ENCODE data around the gene SLC9A5.

Gene SLC9A5

DNA sequence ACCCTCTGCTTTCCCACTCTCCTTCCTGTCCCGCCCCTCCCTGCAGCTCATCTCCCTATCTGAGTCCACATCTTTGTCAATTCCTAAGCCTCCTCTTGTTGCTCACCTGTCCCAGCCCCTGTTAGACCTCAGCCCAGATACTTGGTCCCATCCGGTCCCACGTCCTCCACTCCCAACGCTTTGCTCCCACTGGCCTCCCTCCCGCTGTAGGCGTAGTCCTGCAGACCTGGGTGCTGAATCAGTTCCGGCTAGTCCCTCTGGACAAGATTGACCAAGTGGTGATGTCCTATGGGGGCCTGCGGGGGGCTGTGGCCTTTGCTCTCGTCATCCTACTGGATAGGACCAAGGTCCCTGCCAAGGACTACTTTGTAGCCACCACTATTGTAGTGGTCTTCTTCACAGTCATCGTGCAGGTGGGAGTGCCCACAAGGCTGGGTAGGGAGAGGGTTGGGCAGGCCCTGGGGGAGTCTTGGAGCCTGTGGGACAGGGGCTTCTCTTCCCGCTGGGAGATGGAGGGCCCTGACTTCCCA, 8.0 kb downstream of the SLC9A5 start:
- no peak for DNase-seq (ENCODE audit: low read depth in 2 of 2)

DNA sequence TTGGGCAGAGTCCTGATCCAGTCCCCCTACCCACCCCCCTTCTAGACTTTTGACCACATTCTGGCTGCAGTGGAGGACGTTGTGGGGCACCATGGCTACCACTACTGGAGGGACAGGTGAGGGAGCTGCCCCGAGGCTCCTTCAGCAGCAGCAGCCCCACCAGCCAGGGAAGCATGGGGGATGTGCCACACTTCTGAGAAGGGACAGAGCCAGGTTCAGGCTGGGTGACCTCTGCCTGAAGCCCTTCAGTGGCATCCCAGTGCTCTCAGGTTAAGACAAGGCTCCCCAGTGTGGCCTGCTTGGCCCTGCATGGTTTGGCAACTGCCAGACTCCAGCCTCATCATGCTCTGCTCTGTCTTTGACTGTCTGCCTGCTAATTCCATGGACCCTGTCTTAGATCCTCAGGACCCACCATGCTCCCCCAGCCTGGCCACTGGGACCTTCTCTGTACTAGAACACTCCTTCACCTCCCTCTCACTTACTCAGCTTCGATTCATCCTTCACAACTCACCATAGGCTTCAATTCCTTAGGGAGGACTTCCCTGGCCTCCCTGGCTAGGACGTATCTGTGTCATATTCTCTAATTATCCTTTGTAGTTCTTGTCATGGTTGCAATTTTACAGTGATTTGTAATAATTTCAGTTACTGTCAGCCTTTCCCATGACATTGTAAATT, 8.8 kb downstream of the SLC9A5 start:
- DNase-seq (ENCODE audit: low read depth in 2 of 2), result no peak

DNA sequence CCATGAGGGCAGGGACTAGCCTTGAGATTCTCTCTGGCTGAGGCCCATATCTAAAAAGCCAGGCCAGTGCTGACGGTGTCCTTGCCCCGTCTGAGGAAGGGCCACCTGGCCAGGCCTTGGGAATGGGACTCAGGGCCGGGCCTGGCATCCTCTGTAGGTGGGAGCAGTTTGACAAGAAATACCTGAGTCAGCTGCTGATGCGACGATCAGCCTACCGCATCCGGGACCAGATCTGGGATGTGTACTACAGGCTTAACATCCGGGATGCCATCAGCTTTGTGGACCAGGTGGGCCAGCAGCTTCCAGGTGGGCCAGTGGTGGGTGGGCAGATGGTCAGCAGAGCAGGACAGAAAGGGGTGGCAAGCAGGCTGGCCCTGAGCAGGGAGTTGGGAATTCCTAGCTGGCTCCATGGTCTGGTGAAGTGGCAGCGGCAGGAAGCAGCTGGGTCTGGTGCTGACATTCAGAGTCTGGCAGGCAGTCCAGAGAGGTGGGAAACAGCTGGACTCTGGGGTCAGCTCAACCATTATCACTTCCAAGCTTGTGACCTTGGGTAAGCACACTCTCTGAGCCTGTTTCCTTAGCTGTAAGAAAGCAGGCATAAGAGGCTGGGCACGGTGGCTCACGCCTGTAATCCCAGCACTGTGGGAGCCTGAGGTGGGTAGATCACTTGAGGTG, 9.5 kb downstream of the SLC9A5 start:
- DNase-seq (ENCODE audit: low read depth in 2 of 2), result no peak

DNA sequence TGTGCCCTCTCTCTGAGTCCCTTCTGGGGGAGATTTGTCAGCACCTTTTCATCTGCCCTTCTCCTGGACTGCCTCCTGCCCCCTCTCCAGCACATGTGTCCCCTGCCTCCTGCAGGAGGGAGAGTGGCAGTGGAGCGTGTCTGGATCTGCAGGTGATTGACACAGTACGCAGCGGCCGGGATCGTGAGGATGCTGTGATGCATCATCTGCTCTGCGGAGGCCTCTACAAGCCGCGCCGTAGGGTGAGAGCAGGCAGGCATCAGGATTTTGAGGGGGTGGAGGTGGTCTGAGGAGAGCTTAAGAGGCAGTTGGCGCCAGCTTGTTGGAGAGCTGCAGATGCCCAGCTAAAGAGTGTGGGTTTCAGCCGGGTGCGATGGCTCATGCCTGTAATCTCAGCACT, 10.9 kb downstream of the SLC9A5 start:
- DNase-seq (ENCODE audit: low read depth in 2 of 2), result no peak

DNA sequence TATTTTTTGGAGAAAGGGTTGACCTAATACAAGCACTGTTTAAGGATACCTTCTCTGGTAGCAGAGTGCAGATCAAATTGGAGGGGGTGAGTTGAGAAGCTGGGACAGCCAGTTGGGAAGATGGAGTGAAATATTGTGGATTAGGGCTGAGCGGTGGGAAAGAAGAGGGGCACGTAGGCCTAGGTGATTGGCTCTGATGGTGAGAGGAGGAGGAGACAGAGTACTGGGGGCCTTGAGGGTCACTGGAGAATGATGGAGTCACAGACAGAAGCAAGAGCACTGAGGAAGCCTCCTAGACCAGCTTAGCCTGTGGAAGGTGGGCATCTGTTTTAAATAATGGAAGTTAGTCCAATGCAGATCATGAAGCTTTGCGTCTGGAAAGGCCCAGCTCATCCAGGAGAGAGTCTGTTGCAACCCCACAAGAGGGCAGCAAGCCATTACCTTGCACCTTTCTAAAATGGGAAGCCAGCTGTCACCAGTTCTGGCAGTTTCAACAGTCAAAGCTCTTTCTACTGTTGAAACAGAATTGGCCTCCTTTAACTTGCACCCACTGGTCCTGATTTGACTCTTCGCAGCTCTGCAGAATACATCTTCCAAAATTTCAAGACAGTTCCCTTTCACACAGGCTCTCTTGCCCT, 11.8 kb downstream of the SLC9A5 start:
- DNase-seq (ENCODE audit: low read depth in 2 of 2), result no peak

DNA sequence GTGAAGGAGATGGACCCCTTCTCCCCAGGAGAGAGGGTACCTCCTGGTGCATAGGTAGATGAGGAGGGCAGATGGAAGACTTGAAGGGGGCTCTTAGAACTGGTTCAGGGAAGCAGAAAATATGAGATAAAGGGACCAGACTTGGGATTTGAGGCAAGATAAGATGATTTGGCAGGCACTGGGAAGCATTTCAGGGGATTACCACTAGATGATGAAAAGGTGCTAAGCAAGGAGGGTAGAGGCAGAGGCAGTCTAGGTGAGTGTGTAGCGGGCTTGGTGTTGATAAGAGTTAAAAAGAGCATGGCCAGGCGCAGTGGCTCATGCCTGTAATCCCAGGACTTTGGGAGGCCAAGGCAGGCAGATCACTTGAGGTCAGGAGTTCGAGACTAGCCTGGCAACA, 14.4 kb downstream of the SLC9A5 start:
- DNase-seq (ENCODE audit: low read depth in 2 of 2), result no peak

DNA sequence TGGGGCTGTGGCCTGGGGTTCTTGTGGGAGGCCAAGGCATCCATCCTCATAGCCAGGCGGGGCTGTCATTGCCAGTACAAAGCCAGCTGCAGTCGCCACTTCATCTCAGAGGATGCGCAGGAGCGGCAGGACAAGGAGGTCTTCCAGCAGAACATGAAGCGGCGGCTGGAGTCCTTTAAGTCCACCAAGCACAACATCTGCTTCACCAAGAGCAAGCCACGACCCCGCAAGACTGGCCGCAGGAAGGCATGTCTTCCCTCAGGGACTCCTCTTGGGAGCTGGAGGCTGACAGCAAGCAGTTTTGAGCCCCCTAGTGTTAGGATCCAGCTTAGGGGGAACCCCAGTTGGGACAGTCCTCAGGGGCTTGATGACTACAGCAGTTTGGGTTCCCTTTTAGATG, 15.5 kb downstream of the SLC9A5 start:
- no peak for DNase-seq (ENCODE audit: low read depth in 2 of 2)

DNA sequence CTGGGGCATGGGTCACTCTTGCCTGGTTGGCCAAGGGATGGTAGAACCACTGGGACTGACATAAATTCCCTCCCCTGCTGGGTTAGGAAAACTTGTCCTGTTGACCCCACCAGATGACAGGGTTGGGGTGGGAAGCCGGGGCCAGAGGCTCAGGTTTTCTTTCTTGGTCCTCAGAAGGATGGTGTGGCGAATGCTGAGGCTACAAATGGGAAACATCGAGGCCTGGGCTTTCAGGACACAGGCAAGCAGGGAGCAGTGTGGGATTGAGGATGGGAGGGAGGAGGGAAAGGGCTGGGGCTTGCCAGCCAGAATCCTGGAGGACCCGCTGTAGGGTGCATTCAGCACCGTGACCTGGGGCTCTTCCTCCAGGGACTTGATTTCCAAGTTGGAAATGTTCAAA, 16.1 kb downstream of the SLC9A5 start:
- no peak for DNase-seq (ENCODE audit: low read depth in 2 of 2)

DNA sequence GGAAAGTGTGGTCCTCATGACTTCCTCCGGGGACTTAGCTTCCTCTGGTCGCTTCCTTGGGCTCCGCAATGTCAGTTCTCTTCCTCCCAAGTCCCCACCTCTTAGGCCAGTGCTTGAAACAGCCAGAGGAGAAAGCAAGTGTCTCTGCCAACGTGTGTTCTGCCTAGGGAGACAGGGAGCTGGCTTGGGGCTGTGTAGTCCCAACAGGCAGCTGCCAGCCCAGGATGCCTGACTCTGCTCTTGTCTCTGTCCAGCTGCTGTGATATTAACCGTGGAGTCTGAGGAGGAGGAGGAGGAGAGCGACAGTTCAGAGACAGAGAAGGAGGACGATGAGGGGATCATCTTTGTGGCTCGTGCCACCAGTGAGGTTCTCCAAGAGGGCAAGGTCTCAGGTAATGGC, 17.1 kb downstream of the SLC9A5 start:
- no peak for DNase-seq (ENCODE audit: low read depth in 2 of 2)

DNA sequence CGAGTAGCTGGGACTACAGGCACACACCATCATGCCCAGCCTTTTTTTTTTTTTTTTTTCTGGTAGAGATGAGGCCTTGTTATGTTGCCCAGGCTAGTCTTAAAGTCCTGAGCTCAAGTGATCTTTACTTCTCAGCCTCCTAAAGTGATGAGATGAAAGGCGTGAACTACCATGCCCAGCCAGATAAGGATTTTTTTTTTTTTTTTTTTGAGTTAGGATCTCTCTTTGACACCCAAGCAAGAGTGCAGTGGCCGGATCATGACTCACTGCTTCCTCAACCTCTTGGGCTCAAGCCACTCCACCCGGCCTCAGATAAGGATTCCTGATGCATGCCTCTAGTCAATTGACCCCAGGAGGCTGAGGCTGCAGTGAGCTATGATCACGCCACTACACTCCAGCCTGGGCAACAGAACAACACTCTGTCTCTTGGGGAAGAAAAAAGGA, 19.4 kb downstream of the SLC9A5 start:
- DNase-seq (ENCODE audit: low read depth in 2 of 2), result no peak

DNA sequence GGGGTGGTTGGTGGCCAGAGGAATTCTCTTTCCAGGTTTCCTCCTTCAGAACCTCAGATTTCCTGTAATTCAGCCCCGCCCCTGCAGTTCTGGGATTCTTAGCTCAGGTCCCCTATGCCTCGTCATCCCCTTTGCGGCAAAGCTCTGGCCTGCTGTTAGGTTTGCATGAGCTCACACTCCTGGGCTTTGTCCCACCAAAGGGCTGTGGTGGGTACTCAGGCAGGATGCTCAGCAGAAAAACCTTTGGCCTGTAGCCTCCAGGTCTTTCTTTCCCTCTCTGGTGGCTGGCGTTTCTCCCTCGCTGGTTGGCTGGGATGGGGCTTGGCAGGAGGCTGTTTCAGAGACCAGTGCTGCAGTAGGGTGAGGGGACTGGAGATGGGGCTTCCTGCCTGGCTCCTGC, 21.0 kb downstream of the SLC9A5 start:
- DNase-seq (ENCODE audit: low read depth in 2 of 2), result no peak

DNA sequence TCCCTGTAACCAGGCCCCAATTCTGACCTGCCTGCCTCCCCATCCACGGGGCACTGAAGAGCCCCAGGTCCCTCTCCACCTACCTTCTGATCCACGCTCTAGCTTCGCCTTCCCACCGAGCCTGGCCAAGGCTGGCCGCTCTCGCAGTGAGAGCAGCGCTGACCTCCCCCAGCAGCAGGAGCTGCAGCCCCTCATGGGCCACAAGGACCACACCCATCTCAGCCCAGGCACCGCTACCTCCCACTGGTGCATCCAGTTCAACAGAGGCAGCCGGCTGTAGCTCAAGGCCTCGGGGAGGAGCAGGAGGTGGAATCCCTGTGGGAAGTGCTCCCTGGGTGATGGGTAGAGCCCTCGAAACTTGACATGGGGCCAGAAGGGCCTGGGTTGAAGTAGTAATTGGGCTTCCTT, 22.2 kb downstream of the SLC9A5 start:
- DNase-seq (ENCODE audit: low read depth in 2 of 2), result no peak

DNA sequence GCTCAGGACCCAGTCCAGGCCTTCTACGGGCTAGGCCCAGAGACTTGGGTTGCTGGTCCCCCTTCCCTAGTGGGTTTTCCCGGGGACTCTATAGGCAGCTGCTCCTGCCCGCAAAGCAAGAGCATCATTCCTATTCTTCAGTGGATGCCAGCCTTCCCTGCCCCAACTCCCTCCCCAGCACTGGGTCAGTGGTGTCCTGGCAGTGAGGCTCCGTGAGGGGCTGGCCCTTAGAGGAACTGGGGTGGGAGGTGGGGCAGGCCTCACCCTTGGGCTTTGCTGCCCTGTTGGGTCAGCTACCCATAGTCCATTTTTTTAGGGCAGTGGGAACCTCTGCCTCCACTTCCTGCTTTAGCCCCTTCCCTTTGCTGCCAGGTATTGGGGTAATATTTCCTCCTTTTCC, 22.7 kb downstream of the SLC9A5 start:
- DNase-seq (ENCODE audit: low read depth in 2 of 2), result no peak

DNA sequence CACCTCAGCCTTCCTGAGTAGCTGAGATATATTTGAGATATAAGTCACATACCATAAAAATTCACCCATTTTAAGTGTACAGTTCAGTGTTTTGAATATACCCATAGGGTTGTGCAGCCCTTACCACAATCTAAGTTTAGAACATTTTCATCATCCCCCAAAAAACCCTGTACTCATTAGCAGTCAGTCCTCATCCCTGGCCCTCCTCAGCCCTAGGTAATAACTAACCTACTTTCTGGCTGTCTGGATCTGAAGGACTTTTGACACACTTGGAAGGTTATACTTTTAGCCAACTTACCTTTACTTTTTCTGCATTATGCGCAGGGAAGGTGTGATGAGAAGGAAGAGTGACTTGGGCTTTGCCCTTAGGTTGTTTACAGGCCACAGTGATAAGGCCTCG, 26.5 kb downstream of the SLC9A5 start:
- DNase-seq (ENCODE audit: low read depth in 2 of 2), result no peak

DNA sequence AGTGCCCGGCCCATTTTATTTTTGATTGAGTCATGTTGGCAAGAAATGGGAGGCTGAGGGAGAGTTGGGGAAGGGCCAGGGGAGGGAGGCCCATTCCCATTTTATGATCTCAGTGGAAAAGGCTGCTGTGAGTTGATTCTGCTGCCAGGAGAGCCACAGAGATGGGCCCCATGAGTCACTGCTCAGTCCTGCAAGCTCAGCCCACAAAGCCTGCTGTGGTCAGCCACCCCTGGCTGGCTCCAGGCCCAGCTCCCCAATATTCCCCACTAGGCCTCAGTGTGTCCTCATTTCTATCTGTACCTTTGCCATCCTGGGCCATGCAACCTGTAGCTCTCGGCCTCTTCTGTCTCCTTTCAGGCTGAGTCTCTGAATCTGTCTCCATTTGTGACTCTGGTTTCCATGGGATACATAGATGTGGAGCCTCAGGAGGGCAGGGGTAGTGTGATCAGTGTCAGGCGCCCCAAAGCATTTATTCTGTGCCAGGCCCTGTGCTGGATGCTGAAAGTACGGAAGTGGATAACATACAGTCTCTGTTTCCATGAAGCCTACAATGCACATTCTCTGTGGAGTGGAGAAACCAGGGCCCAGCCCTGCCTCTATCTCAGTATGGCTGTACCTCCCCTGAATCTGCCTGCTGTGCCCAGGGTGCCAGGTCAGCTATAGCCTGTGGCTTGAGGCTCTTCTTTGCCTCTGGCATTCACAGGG, 28.7 kb downstream of the SLC9A5 start:
- peak; percentile 24 to 31 for DNase-seq (ENCODE audit: low read depth in 2 of 2)

DNA sequence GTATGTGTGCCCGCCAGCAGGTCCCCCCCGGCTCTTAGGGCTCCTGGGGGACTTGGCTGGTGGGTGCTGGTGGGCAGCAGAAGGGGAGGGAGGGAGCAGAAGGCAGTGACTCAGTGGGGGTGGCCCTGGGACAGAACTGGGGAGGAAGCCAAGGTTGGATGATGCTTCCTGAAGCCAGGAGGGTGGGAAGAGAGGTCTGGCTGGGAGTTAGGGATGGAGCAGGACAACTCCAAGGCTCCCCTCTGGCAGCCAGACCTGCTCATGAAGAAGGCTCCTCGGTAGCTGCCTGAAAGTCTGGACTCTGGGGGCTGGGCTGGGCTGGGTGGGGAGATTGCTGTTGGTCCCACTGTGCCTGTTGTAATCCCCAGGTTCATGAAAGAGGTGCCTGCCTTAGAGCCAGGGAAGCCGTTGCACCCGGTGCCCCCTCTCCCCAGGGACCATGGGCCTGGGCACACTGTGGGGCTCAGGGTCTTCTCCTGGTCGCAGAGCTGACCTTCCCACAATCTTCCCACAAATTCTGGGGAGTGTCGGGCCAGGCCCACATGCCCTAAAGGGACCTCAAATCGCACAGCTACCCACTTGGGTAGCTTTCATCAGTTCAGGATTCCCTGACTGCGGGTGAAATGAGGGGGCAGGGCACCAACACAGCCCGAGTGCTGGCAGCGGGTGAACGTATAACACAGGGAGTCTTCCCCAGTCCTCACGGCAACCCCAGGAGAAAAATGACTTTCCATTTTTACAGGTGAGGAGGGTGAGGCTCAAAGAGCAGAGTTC, 29.4 kb downstream of the SLC9A5 start:
- DNase-seq (ENCODE audit: low read depth in 2 of 2), result no peak

DNA sequence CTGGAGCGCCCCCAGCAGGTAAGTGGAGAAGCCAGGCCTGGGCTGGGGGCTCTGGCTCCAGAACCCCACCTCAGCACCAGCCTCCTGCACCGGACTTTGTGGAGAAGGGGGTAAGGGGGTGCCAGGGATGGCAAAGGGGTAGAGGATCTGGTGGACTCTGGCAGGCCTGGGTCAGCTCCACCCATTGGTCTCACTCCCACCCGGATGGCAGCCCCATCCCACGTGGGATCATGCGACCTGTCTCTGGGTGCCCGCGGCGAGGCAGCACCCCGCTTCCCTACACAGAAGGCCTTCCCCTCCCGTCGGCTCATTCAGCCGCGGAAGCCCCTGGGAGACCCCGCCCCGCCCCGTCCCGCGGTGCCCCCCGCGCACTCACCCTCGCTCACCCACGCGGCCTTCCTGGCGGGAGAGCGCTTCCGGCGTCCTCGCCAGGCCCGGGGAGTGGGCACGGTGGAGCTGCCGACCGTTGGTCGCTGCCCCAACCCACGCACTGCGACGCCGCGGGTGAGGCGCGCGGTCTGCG, 30.1 kb downstream of the SLC9A5 start:
- DNase-seq (ENCODE audit: low read depth in 2 of 2), result peak in 1 of 2 donors; percentile 50

DNA sequence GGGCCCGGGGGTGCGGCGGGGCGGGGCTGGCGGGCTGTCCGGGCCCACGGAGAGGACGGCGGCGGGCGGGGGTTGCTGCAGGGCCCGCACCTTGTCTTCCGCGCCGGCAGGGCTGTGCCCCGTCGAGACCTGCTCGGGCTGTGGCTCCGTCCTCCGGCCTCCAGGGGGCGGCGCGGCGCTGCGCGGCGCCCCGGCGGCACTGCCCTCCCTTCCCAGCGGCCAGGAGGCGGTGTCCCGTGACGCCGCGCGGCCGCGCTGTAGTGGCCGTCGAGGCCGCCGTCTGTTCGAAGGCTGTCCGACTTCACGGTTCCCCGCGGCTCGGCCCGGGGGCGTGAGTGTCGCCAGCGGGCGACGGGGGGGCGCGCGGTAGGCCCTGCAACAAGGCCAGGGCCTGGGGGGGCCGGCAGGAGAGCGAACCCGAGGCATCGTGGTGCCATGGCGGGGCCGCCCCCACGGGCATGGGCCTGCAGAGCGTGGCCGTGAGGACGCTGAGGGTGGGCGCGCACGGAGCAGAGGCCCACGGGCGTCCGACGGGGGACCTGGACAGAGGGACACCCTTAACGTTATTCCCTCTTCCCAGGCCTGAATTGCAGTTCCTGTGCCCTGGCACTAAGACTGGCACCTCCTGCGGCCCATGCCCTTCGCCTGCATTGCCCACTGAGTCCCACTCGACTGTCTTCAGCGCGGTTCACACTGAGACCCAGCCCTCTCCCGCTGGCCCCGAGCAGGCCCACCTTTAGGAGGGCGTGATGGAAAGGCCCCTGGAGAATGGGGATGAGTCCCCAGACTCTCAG, 30.7 kb downstream of the SLC9A5 start, which contains the start of gene PLEKHG4:
TSS of gene PLEKHG4 (plus strand) at position 237 of the 794 bp plus-strand sequence. CDS start at position 750, 513 bp downstream.
- DNase-seq (ENCODE audit: low read depth in 2 of 2), result peak; percentile 77 to 80

DNA sequence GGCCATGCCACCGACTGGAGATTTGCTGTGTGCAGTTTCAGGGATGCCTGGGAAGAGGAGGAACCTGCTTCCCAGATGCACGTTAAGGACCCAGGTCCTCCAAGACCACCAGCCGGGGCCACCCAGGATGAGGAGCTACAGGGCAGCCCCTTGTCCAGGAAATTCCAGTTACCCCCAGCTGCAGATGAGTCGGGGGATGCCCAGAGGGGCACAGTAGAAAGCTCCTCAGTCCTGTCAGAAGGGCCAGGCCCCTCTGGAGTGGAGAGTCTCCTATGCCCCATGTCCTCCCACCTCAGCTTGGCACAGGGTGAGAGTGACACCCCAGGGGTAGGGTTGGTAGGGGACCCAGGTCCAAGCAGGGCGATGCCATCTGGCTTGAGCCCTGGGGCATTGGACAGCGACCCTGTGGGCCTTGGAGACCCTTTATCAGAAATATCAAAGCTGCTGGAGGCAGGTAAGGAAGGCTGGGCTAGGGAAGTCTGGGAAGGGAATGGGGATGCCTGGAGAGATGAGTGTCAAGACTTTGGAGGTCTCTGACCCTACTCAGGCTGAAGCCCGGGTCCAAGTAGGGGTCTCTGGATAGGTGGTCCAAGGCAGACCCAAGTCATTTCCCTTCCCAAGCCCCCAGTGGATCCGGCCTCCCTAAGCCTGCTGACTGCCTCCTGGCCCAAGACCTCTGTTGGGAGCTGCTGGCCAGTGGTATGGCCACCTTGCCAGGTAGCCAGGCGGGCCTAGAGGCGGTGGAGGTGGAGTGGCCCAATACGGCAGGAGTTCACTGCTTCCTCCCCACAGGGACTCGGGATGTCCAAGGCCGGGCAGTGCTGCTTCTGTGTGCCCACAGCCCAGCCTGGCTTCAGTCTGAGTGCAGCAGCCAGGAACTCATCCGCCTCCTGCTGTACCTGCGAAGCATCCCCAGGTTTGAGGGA, 31.6 kb downstream of the SLC9A5 start:
- DNase-seq (ENCODE audit: low read depth in 2 of 2), result no peak
